Activated T-cell treated with anti-CD3 and anti-CD28 coated beads, Interleukin-2, amount 50 U/mL, for 72 hours (primary cell): ENCODE data around the gene CTTN. TPM values are rescaled to one million over a fixed set of nuclear protein-coding genes. Genes with fewer than 3 reads are reported as not detected.
"Not testable (repeated sequence)": the region's sequence is repeated elsewhere in the genome, so short reads cannot be mapped to it uniquely, and the experiment has no call there.

Experiments used
- ATAC-seq, 2 donors: fragments of 150-1000 bp; cut with Tn5 transposase; replicated peaks in 1 of 2; 2 replicates each; pipeline ENCODE4 v1.10.0; 2021; ENCODE audit warnings: moderate library complexity in 2 of 2, mild to moderate bottlenecking in 1 of 2
- DNase-seq, 2 donors: peaks; one replicate each; pipeline ENCODE4 v3.0.0; 2021 to 2022; ENCODE audit warnings: mixed read lengths in 1 of 2
- H3K27ac Mint-ChIP-seq: one replicate; pipeline ENCODE4 v1.8.0; 2022; ENCODE audit warnings: mild to moderate bottlenecking, moderate library complexity, mixed read lengths
- H3K27me3 Mint-ChIP-seq: one replicate; pipeline ENCODE4 v1.8.0; 2022; ENCODE audit warnings: low read depth, mixed read lengths
- H3K36me3 Mint-ChIP-seq, 2 donors: one replicate each; pipeline ENCODE4 v1.8.0; 2022; ENCODE audit warnings: mixed read lengths in 2 of 2, mild to moderate bottlenecking in 1 of 2; ENCODE audit not compliant: insufficient read depth in 2 of 2
- H3K4me1 Mint-ChIP-seq: one replicate; pipeline ENCODE4 v1.8.0; 2022; ENCODE audit warnings: low read depth, mixed read lengths
- H3K4me3 Mint-ChIP-seq, 2 donors: one replicate each; pipeline ENCODE4 v1.8.0; 2022; ENCODE audit warnings: mild to moderate bottlenecking in 2 of 2, mixed read lengths in 2 of 2, moderate library complexity in 2 of 2
- H3K9me3 Mint-ChIP-seq, 2 donors: one replicate each; pipeline ENCODE4 v1.8.0; 2022; ENCODE audit warnings: mixed read lengths in 2 of 2
- total RNA-seq, 2 donors: library from RNA; stranded (reverse); gene quantifications; one replicate each; pipeline ENCODE4 v1.2.3, GENCODE V29; 2022

Gene CTTN
- total RNA-seq, 2 donors from 2014 or later = 29.5 to 42.9 TPM

DNA sequence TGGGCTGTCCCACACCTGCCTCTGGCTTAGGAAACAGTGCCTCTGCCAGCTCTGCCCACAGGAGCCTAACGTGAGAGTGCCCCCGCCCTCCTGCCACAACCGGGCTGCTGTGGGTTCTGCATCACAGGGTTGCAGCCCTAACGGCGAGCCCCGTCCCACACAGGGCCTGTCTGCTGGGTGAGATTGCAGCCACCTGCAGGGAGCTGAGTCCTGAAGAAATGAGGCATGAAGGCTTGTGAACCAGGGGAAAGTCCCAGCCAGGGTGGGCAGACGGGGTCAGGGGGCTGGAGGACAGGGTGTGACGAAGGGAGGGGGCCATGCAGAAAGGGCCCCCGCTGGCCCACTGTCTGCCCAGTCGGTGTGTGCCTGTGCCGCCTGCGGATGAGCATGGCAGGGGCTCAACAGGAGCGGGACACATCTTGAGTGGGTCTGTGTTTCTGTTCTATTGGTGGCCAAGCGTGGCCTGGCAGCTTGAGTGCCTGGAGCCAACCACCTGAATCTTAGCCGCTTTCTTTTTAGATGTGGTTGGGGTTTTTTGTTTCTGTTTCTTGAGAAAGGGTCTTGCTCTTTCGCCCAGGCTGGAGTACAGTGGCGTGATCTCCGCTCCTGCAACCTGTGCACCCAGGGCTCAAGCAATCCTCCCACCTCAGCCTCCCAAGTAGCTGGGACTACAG, 38.9 kb downstream of the CTTN start:
- Mint-ChIP-seq H3K27me3 (peaks cover 7% of the 10 kb centered on the region), H3K4me1 (no peaks in the 10 kb centered on the region), H3K36me3 (no peaks in the 10 kb centered on the region), H3K4me3 (no peak overlapping the region), H3K27ac (no peak overlapping the region), H3K9me3 (no peaks in the 10 kb centered on the region)
- ATAC-seq = no peak
- no peak for DNase-seq

DNA sequence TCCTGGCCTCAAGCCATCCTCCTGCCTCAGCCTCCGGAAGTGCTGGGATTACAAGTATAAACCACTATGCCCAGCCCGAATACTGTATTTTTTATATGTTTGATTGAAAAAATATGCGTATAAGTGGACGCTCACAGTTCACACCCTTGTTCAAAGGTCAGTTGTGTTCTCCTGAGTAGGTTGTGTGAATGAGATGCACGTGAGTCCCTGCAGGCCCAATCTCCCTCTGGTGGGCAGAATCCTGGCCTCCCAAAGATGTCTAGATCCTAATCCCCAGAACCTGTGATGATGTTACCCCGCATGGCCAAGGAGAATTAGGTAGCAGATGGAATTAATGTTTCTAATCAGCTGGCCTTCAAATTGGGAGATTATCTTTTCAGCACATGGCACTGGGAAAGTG, 41.9 kb downstream of the CTTN start:
- DNase-seq (no peak), ATAC-seq (no peak)
- no peak overlapping the region for H3K4me3 Mint-ChIP-seq
- H3K27ac Mint-ChIP-seq = no peak overlapping the region
- no peaks in the 10 kb centered on the region for H3K36me3 Mint-ChIP-seq
- peaks cover 14% of the 10 kb centered on the region for H3K27me3 Mint-ChIP-seq
- H3K4me1 Mint-ChIP-seq = no peaks in the 10 kb centered on the region
- H3K9me3 Mint-ChIP-seq = no peaks in the 10 kb centered on the region

DNA sequence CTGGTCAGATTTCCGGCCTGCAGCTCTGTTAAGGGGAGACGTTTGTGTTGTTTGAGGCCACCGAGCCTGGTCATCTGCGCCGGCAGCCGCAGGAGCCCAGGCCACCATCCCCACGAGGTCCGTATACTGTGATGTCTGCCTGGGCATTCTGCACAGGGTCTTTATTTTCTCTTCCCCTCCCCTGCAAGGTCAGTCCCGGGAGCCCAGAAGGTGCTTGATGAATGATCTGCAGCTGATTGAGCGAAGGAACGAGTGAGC, 45.4 kb downstream of the CTTN start:
- Mint-ChIP-seq H3K27ac (no peak overlapping the region), H3K36me3 (peaks cover 5 to 6% of the 10 kb centered on the region in 2 donors), H3K4me1 (no peaks in the 10 kb centered on the region), H3K27me3 (peaks cover 20% of the 10 kb centered on the region), H3K4me3 (no peak overlapping the region), H3K9me3 (peaks cover 4 to 6% of the 10 kb centered on the region in 2 donors)
- ATAC-seq (no peak), DNase-seq (no peak)

DNA sequence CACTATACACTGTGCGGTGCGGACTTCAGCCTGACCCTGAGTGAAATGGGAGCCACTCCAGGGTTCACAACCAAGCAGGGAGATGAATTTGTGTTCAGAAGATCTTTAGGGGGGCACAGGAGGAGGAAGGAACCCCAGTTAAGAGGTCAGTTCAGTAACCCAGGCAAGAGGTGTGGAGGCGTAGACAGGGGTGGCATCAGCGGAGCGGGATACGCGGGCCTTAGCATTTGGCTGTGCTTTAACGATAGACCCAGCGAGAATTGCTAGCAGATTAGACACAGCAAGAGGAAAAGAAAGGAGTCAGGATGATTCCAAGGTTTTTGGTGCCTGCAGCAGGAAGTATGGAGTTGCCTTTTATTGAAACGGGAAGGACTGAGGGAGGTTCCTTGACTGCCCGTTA, 46.8 kb downstream of the CTTN start:
- H3K9me3 Mint-ChIP-seq = peaks cover 12 to 16% of the 10 kb centered on the region in 2 donors
- ATAC-seq (no peak), DNase-seq (no peak)
- no peaks in the 10 kb centered on the region for H3K4me1 Mint-ChIP-seq
- H3K36me3 Mint-ChIP-seq = peaks cover 16 to 18% of the 10 kb centered on the region in 2 donors
- H3K4me3 Mint-ChIP-seq = no peak overlapping the region
- peaks cover 13% of the 10 kb centered on the region for H3K27me3 Mint-ChIP-seq
- H3K27ac Mint-ChIP-seq = no peak overlapping the region

DNA sequence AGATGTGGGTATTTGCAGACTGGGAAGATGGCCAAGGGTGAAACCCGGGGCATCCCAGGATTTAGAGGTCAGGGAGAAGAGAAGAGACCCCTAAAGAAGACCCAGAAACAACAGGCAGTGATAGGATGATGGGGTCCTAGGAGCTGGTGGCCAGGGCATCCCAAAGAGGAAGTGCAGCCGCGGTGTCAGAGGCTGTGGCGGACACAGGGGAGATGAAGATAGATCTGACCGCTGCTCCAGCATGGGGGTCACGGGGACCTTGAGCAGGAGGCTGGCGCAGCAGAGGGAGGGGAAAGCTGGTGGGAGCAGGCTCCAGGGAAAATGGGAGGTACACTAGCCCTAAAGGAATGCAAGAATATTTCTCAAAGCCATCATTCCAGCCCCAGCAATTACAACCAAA, 47.3 kb downstream of the CTTN start:
- H3K27me3 Mint-ChIP-seq = peaks cover 13% of the 10 kb centered on the region
- peaks cover 12 to 19% of the 10 kb centered on the region in 2 donors for H3K9me3 Mint-ChIP-seq
- no peak for DNase-seq
- no peaks in the 10 kb centered on the region for H3K4me1 Mint-ChIP-seq
- peaks cover 16 to 21% of the 10 kb centered on the region in 2 donors for H3K36me3 Mint-ChIP-seq
- no peak overlapping the region for H3K4me3 Mint-ChIP-seq
- ATAC-seq = no peak
- H3K27ac Mint-ChIP-seq = no peak overlapping the region

DNA sequence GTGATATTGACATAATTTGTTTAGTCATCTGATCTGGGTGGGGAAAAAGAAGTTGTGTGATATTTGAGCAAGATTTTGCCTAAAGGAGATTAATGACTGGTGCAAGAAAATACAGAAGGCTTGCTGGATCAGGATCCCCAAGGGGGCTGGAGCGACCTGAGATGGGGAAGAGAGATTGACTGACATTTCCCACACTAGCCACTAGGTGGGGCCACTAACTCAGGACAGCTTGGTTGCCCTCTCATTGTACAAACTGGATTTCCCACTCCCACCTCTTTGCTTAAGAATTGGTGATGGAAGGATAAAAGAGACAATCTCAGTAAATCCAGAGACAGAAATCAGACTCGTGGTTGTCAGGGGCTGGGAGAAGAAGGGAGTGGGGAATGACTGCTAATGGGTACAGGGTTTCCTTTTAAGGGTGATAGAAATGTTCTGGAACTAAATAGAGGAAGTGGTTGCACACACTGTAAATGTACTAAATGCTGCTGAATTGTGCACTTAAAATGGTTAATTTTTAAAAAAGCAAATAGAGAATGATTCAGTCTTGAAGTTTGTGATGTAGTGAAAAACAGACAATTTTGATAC, 50.7 kb downstream of the CTTN start:
- peaks cover 12 to 21% of the 10 kb centered on the region in 2 donors for H3K9me3 Mint-ChIP-seq
- H3K4me1 Mint-ChIP-seq = no peaks in the 10 kb centered on the region
- peaks cover 16 to 21% of the 10 kb centered on the region in 2 donors for H3K36me3 Mint-ChIP-seq
- DNase-seq (no peak), ATAC-seq (no peak)
- H3K27ac Mint-ChIP-seq = no peak overlapping the region
- H3K4me3 Mint-ChIP-seq = no peak overlapping the region
- peaks cover 13% of the 10 kb centered on the region for H3K27me3 Mint-ChIP-seq

DNA sequence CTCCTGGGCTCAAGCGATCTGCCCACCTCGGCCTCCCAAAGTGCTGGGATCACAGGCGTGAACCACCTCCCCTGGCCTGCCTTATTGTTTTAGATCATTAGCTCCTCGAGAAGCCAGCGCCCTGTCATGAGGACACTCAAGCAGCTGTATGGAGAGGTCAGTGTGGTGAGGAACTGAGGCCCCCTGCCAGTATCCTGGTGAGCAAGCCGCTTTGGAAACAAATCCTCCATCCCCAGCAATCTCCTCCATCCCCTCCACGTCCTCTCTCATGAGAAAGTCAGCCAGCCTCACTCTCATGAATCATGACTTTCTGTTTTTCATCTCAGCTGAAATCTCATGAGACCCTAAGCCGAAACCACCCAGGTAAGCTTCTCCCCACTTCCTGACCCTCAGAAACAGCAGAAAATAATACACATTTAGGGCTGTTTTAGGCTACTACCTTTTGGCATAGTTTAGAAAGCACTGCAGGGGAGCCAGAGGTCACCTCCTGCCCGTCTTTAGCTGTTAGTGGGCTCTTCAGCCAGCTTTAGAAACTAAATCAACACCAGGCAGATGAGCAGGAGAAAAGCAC, 56.0 kb downstream of the CTTN start:
- H3K36me3 Mint-ChIP-seq = peaks cover 6 to 10% of the 10 kb centered on the region in 2 donors
- peaks cover 4 to 11% of the 10 kb centered on the region in 2 donors for H3K9me3 Mint-ChIP-seq
- H3K27ac Mint-ChIP-seq = no peak overlapping the region
- no peak for ATAC-seq
- no peak overlapping the region for H3K4me3 Mint-ChIP-seq
- H3K27me3 Mint-ChIP-seq = peaks cover 7% of the 10 kb centered on the region
- H3K4me1 Mint-ChIP-seq = no peaks in the 10 kb centered on the region
- DNase-seq = no peak

DNA sequence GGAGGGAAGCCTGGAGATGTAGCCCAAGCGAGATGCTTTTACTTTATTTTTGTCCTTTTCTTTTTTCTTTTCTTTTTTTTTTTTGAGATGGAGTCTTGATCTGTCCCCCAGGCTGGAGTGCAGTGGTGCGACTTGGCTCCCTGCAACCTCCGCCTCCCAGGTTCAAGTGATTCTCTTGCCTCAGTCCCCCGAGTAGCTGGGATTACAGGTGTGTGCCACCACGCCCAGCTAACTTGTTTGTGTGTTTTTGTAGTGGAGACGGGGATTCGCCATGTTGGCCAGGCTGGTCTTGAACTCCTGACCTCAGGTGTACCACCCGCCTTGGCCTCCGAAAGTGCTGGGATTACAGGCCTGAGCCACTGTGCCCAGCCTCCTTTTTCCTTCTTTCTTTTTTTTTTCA, 56.5 kb downstream of the CTTN start:
- H3K36me3 Mint-ChIP-seq, H3K4me1 Mint-ChIP-seq, DNase-seq, H3K9me3 Mint-ChIP-seq, H3K27ac Mint-ChIP-seq, H3K4me3 Mint-ChIP-seq, H3K27me3 Mint-ChIP-seq, ATAC-seq: not testable (repeated sequence)

DNA sequence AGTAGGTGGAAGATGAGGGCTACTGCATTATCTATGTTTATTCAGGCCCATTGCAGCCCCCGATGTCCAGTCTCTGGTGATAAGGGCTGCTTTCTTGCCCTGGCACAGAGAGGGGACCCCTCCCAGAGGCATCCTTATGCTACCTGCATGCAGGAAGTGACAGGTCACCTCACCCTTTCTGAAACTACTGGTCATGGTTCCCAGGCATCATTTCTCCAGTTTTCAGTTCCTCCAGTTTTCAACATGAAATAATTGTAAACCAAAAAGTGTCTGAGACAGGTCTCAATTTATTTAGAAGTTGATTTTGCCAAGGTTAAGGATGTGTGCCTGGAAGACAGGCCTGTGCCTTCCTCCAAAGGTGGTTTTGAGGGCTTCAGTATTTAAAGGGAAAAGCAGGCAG, 57.0 kb downstream of the CTTN start:
- no peak overlapping the region for H3K27ac Mint-ChIP-seq
- ATAC-seq (no peak), DNase-seq (no peak)
- H3K4me3 Mint-ChIP-seq = no peak overlapping the region
- H3K9me3 Mint-ChIP-seq = peaks cover 0 to 3% of the 10 kb centered on the region in 2 donors
- H3K27me3 Mint-ChIP-seq = peaks cover 7% of the 10 kb centered on the region
- H3K4me1 Mint-ChIP-seq = no peaks in the 10 kb centered on the region
- peaks cover 0 to 2% of the 10 kb centered on the region in 2 donors for H3K36me3 Mint-ChIP-seq

DNA sequence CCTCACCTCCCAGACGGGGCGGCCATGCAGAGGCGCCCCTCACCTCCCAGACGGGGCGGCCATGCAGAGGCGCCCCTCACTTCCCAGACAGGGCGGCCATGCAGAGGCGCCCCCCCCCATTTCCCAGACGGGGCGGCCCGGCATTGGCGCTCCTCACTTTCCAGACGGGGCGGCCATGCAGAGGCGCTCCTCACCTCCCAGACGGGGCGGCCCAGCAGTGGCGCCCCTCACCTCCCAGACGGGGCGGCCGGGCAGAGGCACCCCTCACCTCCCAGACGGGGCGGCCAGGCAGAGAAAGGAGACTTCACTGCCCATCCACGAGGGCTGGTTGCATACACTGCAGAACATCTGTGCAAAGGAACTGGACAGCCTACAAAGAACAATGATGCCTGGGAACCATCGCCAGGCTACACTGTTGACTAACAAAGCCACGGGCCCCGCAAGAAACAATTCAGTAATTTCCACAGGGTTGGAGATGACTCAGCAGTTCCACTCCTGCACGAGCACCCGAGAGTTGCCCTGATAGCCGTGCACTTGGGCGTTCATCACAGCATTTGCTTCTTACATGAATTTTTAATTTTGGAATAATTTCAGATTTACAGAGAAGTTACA, 58.7 kb downstream of the CTTN start:
- H3K36me3 Mint-ChIP-seq = peaks cover 0 to 2% of the 10 kb centered on the region in 2 donors
- H3K27ac Mint-ChIP-seq = no peak overlapping the region
- no peak for ATAC-seq
- no peaks in the 10 kb centered on the region for H3K9me3 Mint-ChIP-seq
- H3K4me3 Mint-ChIP-seq = no peak overlapping the region
- DNase-seq = no peak
- H3K4me1 Mint-ChIP-seq = no peaks in the 10 kb centered on the region
- H3K27me3 Mint-ChIP-seq = peaks cover 18% of the 10 kb centered on the region

DNA sequence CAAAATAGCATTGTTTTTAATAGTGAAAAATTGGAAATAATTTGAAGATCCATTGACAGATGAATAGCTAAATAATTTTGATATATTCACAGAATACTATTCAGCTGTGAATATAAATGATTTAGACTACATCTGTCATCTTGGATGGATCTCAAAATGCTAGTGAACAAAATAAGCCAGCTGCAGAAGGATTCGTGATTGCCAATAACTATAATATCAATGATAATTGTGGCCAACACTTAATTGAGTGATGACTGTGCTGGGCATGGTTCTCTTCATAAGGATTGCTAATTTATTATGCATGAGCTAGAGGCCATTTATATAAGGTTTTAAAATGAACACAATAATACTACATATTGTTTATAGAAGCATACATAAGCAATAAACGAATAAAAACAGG, 60.4 kb downstream of the CTTN start:
- Mint-ChIP-seq H3K9me3 (no peaks in the 10 kb centered on the region), H3K27me3 (peaks cover 18% of the 10 kb centered on the region), H3K4me3 (no peak overlapping the region), H3K36me3 (peaks cover 0 to 2% of the 10 kb centered on the region in 2 donors), H3K27ac (no peak overlapping the region), H3K4me1 (no peaks in the 10 kb centered on the region)
- DNase-seq (no peak), ATAC-seq (no peak)

DNA sequence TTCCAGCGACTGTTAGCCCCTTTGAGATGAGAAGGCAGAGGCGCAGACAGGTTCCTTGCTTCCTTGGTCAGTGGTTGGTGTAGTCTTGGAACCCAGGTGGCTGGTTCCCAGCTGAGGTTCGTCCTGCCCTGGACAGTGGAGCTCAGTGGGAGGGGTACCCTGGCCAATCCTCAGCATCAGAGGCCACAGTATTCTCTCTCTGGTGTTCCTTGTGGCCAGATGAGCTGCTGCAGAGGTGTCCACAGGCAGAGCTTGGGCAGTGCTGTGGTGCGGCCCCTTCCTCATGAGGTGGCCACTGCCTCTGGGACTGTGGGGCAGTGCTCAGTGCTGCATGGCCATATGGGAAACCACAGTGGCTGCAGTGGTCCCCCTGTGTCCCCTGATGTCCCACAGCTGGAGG, 61.8 kb downstream of the CTTN start:
- H3K4me3 Mint-ChIP-seq = no peak overlapping the region
- ATAC-seq (no peak), DNase-seq (no peak)
- H3K9me3 Mint-ChIP-seq = no peaks in the 10 kb centered on the region
- H3K27me3 Mint-ChIP-seq = peaks cover 19% of the 10 kb centered on the region
- H3K4me1 Mint-ChIP-seq = no peaks in the 10 kb centered on the region
- no peak overlapping the region for H3K27ac Mint-ChIP-seq
- peaks cover 0 to 2% of the 10 kb centered on the region in 2 donors for H3K36me3 Mint-ChIP-seq

DNA sequence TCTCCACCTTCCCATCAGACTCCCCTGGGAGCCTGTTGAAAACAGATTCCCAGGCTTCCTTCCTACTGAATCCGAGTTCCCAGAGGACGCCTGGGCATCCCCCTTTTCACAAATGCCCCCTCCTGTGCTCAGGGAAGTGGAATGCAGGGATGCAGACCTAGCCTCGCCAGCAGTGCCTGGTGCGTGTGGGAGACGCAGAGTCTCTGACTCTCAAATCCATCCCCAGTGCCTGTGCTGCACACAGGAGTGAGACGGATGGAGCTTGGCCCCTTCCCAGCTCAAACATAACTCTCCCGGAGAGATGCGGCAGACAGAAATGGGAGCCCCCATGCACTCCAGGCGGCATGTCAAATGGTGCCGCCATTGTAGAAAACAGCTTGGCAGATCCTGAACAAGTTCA, 62.6 kb downstream of the CTTN start:
- no peak overlapping the region for H3K4me3 Mint-ChIP-seq
- H3K27ac Mint-ChIP-seq = no peak overlapping the region
- no peaks in the 10 kb centered on the region for H3K4me1 Mint-ChIP-seq
- DNase-seq (no peak), ATAC-seq (no peak)
- H3K36me3 Mint-ChIP-seq = peaks cover 0 to 2% of the 10 kb centered on the region in 2 donors
- no peaks in the 10 kb centered on the region for H3K9me3 Mint-ChIP-seq
- H3K27me3 Mint-ChIP-seq = peaks cover 26% of the 10 kb centered on the region
